ENCODE results near the gene GYG2.

GRCh38 chrX:2871831-2872230, 43.1 kb downstream of the GYG2 start:
- no peak for TF ChIP-seq MYBL2 (CRISPR knock-in tag; IDR thresholded peaks at IDR 0.05)
- TF ChIP-seq RELA (CRISPR knock-in tag; IDR thresholded peaks at IDR 0.05; ENCODE audit: borderline replicate concordance), result no peak
- TF ChIP-seq CTCF (IDR thresholded peaks at IDR 0.05), result no peak
- TF ChIP-seq NFE2L1 (CRISPR knock-in tag; IDR thresholded peaks at IDR 0.05), result no peak
- TF ChIP-seq ETV6 (CRISPR knock-in tag; IDR thresholded peaks at IDR 0.05), result no peak
- no peak for TF ChIP-seq TEAD4 (CRISPR knock-in tag; IDR thresholded peaks at IDR 0.05)
- TF ChIP-seq ERG (CRISPR knock-in tag; IDR thresholded peaks at IDR 0.05), result no peak
- TF ChIP-seq ZNF121 (CRISPR knock-in tag; IDR thresholded peaks at IDR 0.05), result no peak
- TF ChIP-seq IRF1 (CRISPR knock-in tag; IDR thresholded peaks at IDR 0.05), result no peak
- TF ChIP-seq E2F1 (CRISPR knock-in tag; IDR thresholded peaks at IDR 0.05), result no peak
- TF ChIP-seq ATF2 (CRISPR knock-in tag; IDR thresholded peaks at IDR 0.05; ENCODE audit: borderline replicate concordance, low read depth), result no peak
- no peak for TF ChIP-seq EMX1 (CRISPR knock-in tag; IDR thresholded peaks at IDR 0.05)
- TF ChIP-seq ZNF232 (CRISPR knock-in tag; IDR thresholded peaks at IDR 0.05), result no peak
- TF ChIP-seq GRHL2 (CRISPR knock-in tag; IDR thresholded peaks at IDR 0.05; ENCODE audit: insufficient replicate concordance, severe bottlenecking), result no peak
